Tibial nerve (tissue), 4 donors: Measurements from ENCODE around the gene ZBTB8B.

Experiments
- EP300 ChIP-seq, 2 donors: sonication (generic); formaldehyde crosslinking; IDR thresholded peaks; one replicate each; pipeline ENCODE4 v1.6.1; 2017; ENCODE audit warnings: antibody characterized with exemption in 2 of 2, mild to moderate bottlenecking in 1 of 2
- TF ChIP-seq, protein P1 (sequence below), 5 experiments: fragments of 200-600 bp in 3 of 5; fragments of 450-650 bp in 2 of 5; sonication (generic) in 3 of 5; IDR thresholded peaks; one replicate each; pipeline ENCODE4 v1.5.1; 2016 to 2019; ENCODE audit warnings: antibody characterized with exemption in 5 of 5, mild to moderate bottlenecking in 3 of 5, moderate library complexity in 2 of 5

DNA sequence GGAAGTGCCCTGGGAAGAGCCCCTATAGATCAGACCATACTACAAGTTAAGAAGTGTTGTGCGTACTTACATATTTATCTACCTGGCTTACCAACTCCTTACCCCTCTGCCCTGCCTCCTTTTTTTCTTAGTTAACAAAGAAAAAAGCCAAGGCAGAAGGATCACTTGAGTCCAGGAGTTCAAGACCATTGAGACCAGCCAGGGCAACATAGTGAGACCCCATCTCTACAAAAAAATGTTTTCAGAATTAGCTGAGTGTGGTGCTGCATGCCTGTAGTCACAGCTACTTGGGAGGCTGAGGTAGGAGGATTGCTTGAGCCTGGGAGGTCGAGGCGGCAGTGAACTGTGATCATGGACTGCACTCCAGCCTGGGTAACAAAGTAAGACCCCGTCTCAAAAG is 1.9 kb downstream of the ZBTB8B start:
- TF ChIP-seq, protein P1, sequence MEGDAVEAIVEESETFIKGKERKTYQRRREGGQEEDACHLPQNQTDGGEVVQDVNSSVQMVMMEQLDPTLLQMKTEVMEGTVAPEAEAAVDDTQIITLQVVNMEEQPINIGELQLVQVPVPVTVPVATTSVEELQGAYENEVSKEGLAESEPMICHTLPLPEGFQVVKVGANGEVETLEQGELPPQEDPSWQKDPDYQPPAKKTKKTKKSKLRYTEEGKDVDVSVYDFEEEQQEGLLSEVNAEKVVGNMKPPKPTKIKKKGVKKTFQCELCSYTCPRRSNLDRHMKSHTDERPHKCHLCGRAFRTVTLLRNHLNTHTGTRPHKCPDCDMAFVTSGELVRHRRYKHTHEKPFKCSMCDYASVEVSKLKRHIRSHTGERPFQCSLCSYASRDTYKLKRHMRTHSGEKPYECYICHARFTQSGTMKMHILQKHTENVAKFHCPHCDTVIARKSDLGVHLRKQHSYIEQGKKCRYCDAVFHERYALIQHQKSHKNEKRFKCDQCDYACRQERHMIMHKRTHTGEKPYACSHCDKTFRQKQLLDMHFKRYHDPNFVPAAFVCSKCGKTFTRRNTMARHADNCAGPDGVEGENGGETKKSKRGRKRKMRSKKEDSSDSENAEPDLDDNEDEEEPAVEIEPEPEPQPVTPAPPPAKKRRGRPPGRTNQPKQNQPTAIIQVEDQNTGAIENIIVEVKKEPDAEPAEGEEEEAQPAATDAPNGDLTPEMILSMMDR (IDR thresholded peaks at IDR 0.05) = no peak
- TF ChIP-seq EP300 (IDR thresholded peaks at IDR 0.05) = no peak
